Measurements from ENCODE around the gene AP2S1. TPM values are rescaled to one million over a fixed set of nuclear protein-coding genes. Genes with fewer than 3 reads are reported as not detected.
A peak's percentile ranks its signal among the peaks of the same experiment; 100 is the strongest.

AP2S1 gene
- total and polyA plus RNA-seq, 5 donors from 2014 or later = 41.5 to 90.1 (median 65.5) TPM

- no peaks in the 10 kb centered on the region for H3K9me3 ChIP-seq (ENCODE audit: control insufficient read depth in 2 of 2, low read length in 2 of 2)
- H3K4me3 Mint-ChIP-seq = no peak overlapping the region
- H3K9me3 Mint-ChIP-seq = no peaks in the 10 kb centered on the region
- no peak overlapping the region for H3K4me3 ChIP-seq (ENCODE audit: low read depth, low read length)
- peaks cover 9% of the 10 kb centered on the region for H3K36me3 Mint-ChIP-seq
- H3K36me3 ChIP-seq (ENCODE audit: control insufficient read depth, insufficient read depth, low read length) = peaks cover 25% of the 10 kb centered on the region
- H3K27ac Mint-ChIP-seq = peak overlapping the region in 1 of 3 donors; percentile 31
- H3K27me3 Mint-ChIP-seq = no peaks in the 10 kb centered on the region
- DNase-seq (no peak), ATAC-seq (ENCODE audit: low read depth in 2 of 2) (no peak)
- peaks cover 0 to 9% (median 4%) of the 10 kb centered on the region in 4 donors for H3K4me1 Mint-ChIP-seq
- H3K27ac ChIP-seq (ENCODE audit: insufficient read depth, low read length, poor library complexity, severe bottlenecking) = no peak overlapping the region
- no peaks in the 10 kb centered on the region for H3K4me1 ChIP-seq (ENCODE audit: control insufficient read depth, insufficient read depth, low read length, poor library complexity, severe bottlenecking)
- no peaks in the 10 kb centered on the region for H3K27me3 ChIP-seq (ENCODE audit: control insufficient read depth, insufficient read depth, low read length)
Measured at GRCh38 chr19:46838160-46838559, 12.5 kb downstream of the AP2S1 start.

DNA sequence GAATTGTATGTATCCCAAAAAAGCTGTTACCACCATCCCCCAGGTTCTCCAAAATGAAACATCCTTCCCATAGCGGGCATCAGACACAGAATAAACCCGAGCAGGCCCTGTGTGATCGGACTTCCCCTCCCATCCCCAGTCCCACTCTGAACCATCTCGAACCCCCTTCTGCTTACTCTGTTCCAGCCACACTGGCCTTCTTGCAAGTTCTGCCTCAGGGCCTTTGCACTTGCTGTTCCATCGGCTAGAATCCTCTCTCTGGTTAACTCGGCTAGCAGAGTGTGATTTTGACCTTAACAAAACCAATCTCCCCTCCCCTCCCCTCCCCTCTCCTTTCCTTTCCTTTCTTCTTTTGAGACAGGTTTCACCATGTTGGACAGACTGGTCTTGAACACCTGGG lies 15.7 kb downstream of the AP2S1 start:
- peak overlapping the region in 1 of 3 donors; percentile 43 for H3K27ac Mint-ChIP-seq
- H3K4me1 ChIP-seq (ENCODE audit: control insufficient read depth, insufficient read depth, low read length, poor library complexity, severe bottlenecking) = no peaks in the 10 kb centered on the region
- H3K36me3 ChIP-seq (ENCODE audit: control insufficient read depth, insufficient read depth, low read length) = peaks cover 12% of the 10 kb centered on the region
- peaks cover 2% of the 10 kb centered on the region for H3K36me3 Mint-ChIP-seq
- H3K27ac ChIP-seq (ENCODE audit: insufficient read depth, low read length, poor library complexity, severe bottlenecking) = no peak overlapping the region
- H3K27me3 Mint-ChIP-seq = peaks cover 7% of the 10 kb centered on the region
- H3K4me3 Mint-ChIP-seq = no peak overlapping the region
- ATAC-seq (ENCODE audit: low read depth in 2 of 2) (no peak), DNase-seq (no peak)
- H3K9me3 Mint-ChIP-seq = no peaks in the 10 kb centered on the region
- no peaks in the 10 kb centered on the region for H3K9me3 ChIP-seq (ENCODE audit: control insufficient read depth in 2 of 2, low read length in 2 of 2)
- H3K27me3 ChIP-seq (ENCODE audit: control insufficient read depth, insufficient read depth, low read length) = no peaks in the 10 kb centered on the region
- peaks cover 0 to 4% (median 0%) of the 10 kb centered on the region in 4 donors for H3K4me1 Mint-ChIP-seq
- no peak overlapping the region for H3K4me3 ChIP-seq (ENCODE audit: low read depth, low read length)

- Histone ChIP-seq H3K9me3 (ENCODE audit: control insufficient read depth in 2 of 2, low read length in 2 of 2) (no peaks in the 10 kb centered on the region), H3K27me3 (ENCODE audit: control insufficient read depth, insufficient read depth, low read length) (no peaks in the 10 kb centered on the region), H3K36me3 (ENCODE audit: control insufficient read depth, insufficient read depth, low read length) (peaks cover 5% of the 10 kb centered on the region), H3K4me3 (ENCODE audit: low read depth, low read length) (no peak overlapping the region), H3K27ac (ENCODE audit: insufficient read depth, low read length, poor library complexity, severe bottlenecking) (no peak overlapping the region), H3K4me1 (ENCODE audit: control insufficient read depth, insufficient read depth, low read length, poor library complexity, severe bottlenecking) (no peaks in the 10 kb centered on the region)
- H3K36me3 Mint-ChIP-seq = peaks cover 2% of the 10 kb centered on the region
- peaks cover 0 to 4% (median under 1%) of the 10 kb centered on the region in 4 donors for H3K4me1 Mint-ChIP-seq
- ATAC-seq (ENCODE audit: low read depth in 2 of 2) (no peak), DNase-seq (no peak)
- no peak overlapping the region for H3K27ac Mint-ChIP-seq
- H3K4me3 Mint-ChIP-seq = no peak overlapping the region
- H3K27me3 Mint-ChIP-seq = peaks cover 7% of the 10 kb centered on the region
- H3K9me3 Mint-ChIP-seq = no peaks in the 10 kb centered on the region
Measured at GRCh38 chr19:46834121-46834520, 16.5 kb downstream of the AP2S1 start.

DNA sequence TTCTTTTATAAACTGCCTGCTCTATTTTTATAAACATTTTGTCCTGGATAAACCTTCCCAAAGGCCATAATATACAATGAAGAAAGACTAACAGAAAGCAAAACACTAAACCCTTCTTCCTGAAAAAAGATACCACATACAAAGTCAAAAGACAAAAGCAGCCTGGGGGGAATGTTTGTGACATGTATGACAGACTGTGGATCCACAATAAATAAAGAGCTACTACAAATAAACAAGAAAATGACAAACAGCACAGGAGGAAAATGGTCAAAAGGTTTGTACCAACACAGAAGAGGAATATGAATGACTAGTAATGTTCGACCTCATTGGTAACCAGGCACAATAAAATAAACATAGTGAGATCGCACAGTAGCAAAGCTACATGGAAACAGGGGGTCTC lies 19.8 kb downstream of the AP2S1 start:
- no peak for ATAC-seq (ENCODE audit: low read depth in 2 of 2)
- no peaks in the 10 kb centered on the region for H3K36me3 Mint-ChIP-seq
- peaks cover 7% of the 10 kb centered on the region for H3K27me3 Mint-ChIP-seq
- no peaks in the 10 kb centered on the region for H3K27me3 ChIP-seq (ENCODE audit: control insufficient read depth, insufficient read depth, low read length)
- no peak overlapping the region for H3K27ac Mint-ChIP-seq
- H3K9me3 ChIP-seq (ENCODE audit: control insufficient read depth in 2 of 2, low read length in 2 of 2) = no peaks in the 10 kb centered on the region
- H3K4me3 ChIP-seq (ENCODE audit: low read depth, low read length) = no peak overlapping the region
- H3K9me3 Mint-ChIP-seq = no peaks in the 10 kb centered on the region
- H3K4me1 ChIP-seq (ENCODE audit: control insufficient read depth, insufficient read depth, low read length, poor library complexity, severe bottlenecking) = no peaks in the 10 kb centered on the region
- H3K4me1 Mint-ChIP-seq = peaks cover 0 to 4% (median 2%) of the 10 kb centered on the region in 4 donors
- H3K36me3 ChIP-seq (ENCODE audit: control insufficient read depth, insufficient read depth, low read length) = no peaks in the 10 kb centered on the region
- H3K4me3 Mint-ChIP-seq = no peak overlapping the region
- H3K27ac ChIP-seq (ENCODE audit: insufficient read depth, low read length, poor library complexity, severe bottlenecking) = no peak overlapping the region
- DNase-seq = no peak

DNA sequence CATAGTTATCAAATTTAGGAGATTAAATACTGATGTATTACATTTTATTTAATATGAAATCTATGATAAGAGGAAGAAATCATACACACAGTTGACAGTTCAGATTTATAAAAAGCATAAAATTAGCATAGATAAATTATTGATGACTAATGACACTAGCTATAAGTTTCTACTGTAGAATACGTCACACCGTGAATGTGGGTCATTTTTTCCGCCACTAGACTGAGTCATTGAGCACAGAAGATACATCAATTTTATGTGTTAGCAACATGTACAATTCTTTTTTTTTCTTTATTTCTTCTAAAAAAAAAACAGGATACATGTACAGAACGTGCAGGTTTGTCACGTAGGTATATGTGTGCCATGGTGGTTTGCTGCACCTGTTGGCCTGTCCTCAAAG lies 22.2 kb downstream of the AP2S1 start:
- no peak overlapping the region for H3K4me3 ChIP-seq (ENCODE audit: low read depth, low read length)
- no peaks in the 10 kb centered on the region for H3K4me1 ChIP-seq (ENCODE audit: control insufficient read depth, insufficient read depth, low read length, poor library complexity, severe bottlenecking)
- no peaks in the 10 kb centered on the region for H3K9me3 ChIP-seq (ENCODE audit: control insufficient read depth in 2 of 2, low read length in 2 of 2)
- Mint-ChIP-seq H3K4me1 (peaks cover 3 to 8% (median 5%) of the 10 kb centered on the region in 4 donors), H3K9me3 (no peaks in the 10 kb centered on the region), H3K4me3 (no peak overlapping the region), H3K27ac (no peak overlapping the region), H3K27me3 (peaks cover 7% of the 10 kb centered on the region), H3K36me3 (no peaks in the 10 kb centered on the region)
- no peaks in the 10 kb centered on the region for H3K27me3 ChIP-seq (ENCODE audit: control insufficient read depth, insufficient read depth, low read length)
- no peaks in the 10 kb centered on the region for H3K36me3 ChIP-seq (ENCODE audit: control insufficient read depth, insufficient read depth, low read length)
- peak in 1 of 3 donors; percentile 35 for DNase-seq
- ATAC-seq (ENCODE audit: low read depth in 2 of 2) = peak in 1 of 2 donors; percentile 32
- no peak overlapping the region for H3K27ac ChIP-seq (ENCODE audit: insufficient read depth, low read length, poor library complexity, severe bottlenecking)

GRCh38 chr19:46825731-46826055 lies 25.0 kb downstream of the AP2S1 start:
- H3K27ac Mint-ChIP-seq = peak overlapping the region in 1 of 3 donors; percentile 57
- no peak for DNase-seq
- Histone ChIP-seq H3K27ac (ENCODE audit: insufficient read depth, low read length, poor library complexity, severe bottlenecking) (no peak overlapping the region), H3K4me3 (ENCODE audit: low read depth, low read length) (no peak overlapping the region), H3K27me3 (ENCODE audit: control insufficient read depth, insufficient read depth, low read length) (no peaks in the 10 kb centered on the region), H3K36me3 (ENCODE audit: control insufficient read depth, insufficient read depth, low read length) (no peaks in the 10 kb centered on the region), H3K9me3 (ENCODE audit: control insufficient read depth in 2 of 2, low read length in 2 of 2) (no peaks in the 10 kb centered on the region), H3K4me1 (ENCODE audit: control insufficient read depth, insufficient read depth, low read length, poor library complexity, severe bottlenecking) (peaks cover 17% of the 10 kb centered on the region)
- peaks cover 5 to 23% (median 15%) of the 10 kb centered on the region in 4 donors for H3K4me1 Mint-ChIP-seq
- H3K36me3 Mint-ChIP-seq = no peaks in the 10 kb centered on the region
- peak overlapping the region in 1 of 4 donors; percentile 70 for H3K4me3 Mint-ChIP-seq
- H3K27me3 Mint-ChIP-seq = peaks cover 1% of the 10 kb centered on the region
- H3K9me3 Mint-ChIP-seq = no peaks in the 10 kb centered on the region
- no peak for ATAC-seq (ENCODE audit: low read depth in 2 of 2)

DNA sequence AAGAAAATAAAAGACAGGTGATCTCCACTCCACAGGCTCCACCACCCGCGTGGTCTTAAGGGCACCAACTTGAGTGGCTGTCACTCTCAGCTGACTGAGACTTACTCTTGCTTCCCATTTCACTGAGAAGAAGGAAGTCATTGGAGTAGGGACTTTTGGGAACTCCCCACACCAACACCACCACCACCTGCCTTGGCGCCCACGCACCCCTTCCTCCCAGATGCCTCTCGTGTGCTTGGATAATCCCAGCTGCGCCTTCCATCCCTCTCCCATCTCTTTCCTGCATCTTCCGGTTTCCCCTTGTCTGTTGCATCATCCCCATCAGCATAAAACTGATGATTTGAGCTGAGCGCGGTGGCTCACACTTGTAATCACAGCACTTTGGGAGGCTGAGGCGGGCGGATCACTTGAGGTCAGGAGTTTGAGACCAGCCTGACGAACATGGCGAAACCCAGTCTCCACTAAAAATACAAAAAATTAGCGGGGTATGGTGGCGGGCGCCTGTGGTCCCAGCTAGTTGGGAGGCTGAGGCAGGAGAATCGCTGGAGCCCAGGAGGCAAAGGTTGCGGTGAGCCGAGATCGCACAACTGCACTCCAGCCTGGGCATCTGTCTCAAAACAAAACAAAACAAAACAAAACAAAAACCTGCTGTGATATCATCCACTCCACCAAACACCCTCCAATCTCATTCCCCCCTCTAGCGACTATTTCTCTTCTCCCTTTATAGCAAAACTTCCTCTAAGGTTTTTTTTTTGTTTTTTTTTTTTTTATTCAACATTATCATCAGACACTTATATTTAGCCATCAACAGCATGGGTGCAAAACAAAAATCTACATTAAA lies 25.5 kb downstream of the AP2S1 start:
- Mint-ChIP-seq H3K36me3 (no peaks in the 10 kb centered on the region), H3K9me3 (no peaks in the 10 kb centered on the region), H3K27ac (peak overlapping the region in 2 of 3 donors; percentile 57 to 78), H3K27me3 (no peaks in the 10 kb centered on the region), H3K4me3 (peak overlapping the region in 1 of 4 donors; percentile 70), H3K4me1 (peaks cover 10 to 28% (median 18%) of the 10 kb centered on the region in 4 donors)
- H3K27ac ChIP-seq (ENCODE audit: insufficient read depth, low read length, poor library complexity, severe bottlenecking) = no peak overlapping the region
- H3K4me3 ChIP-seq (ENCODE audit: low read depth, low read length) = no peak overlapping the region
- H3K4me1 ChIP-seq (ENCODE audit: control insufficient read depth, insufficient read depth, low read length, poor library complexity, severe bottlenecking) = peaks cover 23% of the 10 kb centered on the region
- ATAC-seq (ENCODE audit: low read depth in 2 of 2) (no peak), DNase-seq (peak in 2 of 3 donors; percentile 33 to 38)
- no peaks in the 10 kb centered on the region for H3K36me3 ChIP-seq (ENCODE audit: control insufficient read depth, insufficient read depth, low read length)
- H3K9me3 ChIP-seq (ENCODE audit: control insufficient read depth in 2 of 2, low read length in 2 of 2) = no peaks in the 10 kb centered on the region
- no peaks in the 10 kb centered on the region for H3K27me3 ChIP-seq (ENCODE audit: control insufficient read depth, insufficient read depth, low read length)

DNA sequence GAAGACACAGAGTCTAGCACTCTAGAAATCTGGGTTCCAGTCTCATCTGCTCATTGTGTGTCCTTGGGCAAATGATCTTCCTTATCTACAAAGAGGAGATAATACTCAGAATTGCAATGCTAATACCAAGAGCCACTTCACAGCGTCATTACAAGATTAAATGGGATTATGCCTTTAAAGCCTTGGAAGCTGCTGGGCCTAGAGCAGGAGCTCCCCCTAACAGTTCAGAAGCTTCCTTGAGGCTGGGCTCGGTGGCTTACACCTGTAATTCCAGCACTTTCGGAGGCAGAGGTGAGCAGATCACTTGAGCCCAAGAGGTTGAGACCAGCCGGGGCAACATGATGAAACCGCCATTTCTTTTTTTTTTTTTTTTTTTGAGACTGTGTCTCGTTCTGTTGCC lies 27.6 kb downstream of the AP2S1 start:
- Histone ChIP-seq H3K4me3 (ENCODE audit: low read depth, low read length) (no peak overlapping the region), H3K4me1 (ENCODE audit: control insufficient read depth, insufficient read depth, low read length, poor library complexity, severe bottlenecking) (peaks cover 24% of the 10 kb centered on the region), H3K36me3 (ENCODE audit: control insufficient read depth, insufficient read depth, low read length) (no peaks in the 10 kb centered on the region), H3K27ac (ENCODE audit: insufficient read depth, low read length, poor library complexity, severe bottlenecking) (no peak overlapping the region), H3K27me3 (ENCODE audit: control insufficient read depth, insufficient read depth, low read length) (no peaks in the 10 kb centered on the region), H3K9me3 (ENCODE audit: control insufficient read depth in 2 of 2, low read length in 2 of 2) (no peaks in the 10 kb centered on the region)
- Mint-ChIP-seq H3K27me3 (no peaks in the 10 kb centered on the region), H3K4me1 (peaks cover 11 to 40% (median 20%) of the 10 kb centered on the region in 4 donors), H3K36me3 (no peaks in the 10 kb centered on the region), H3K27ac (no peak overlapping the region), H3K9me3 (no peaks in the 10 kb centered on the region), H3K4me3 (no peak overlapping the region)
- ATAC-seq (ENCODE audit: low read depth in 2 of 2) (no peak), DNase-seq (no peak)

All from CD4-positive, CD25-positive, alpha-beta regulatory T cell (primary cell).